Psoas muscle (tissue), 8 donors: ENCODE results near the gene CADM2. TPM values are rescaled to one million over a fixed set of nuclear protein-coding genes. Genes with fewer than 3 reads are reported as not detected.

Experiments
- ATAC-seq, 4 donors: fragments of 200-7000 bp; cut with Tn5 transposase; one replicate each; pipeline ENCODE4 v1.9.1; 2020; ENCODE audit warnings: moderate library complexity in 3 of 4, mild to moderate bottlenecking in 2 of 4
- DNase-seq, 2 donors: peaks; one replicate each; pipeline ENCODE4 v3.0.0-alpha.2; 2020
- H3K27ac ChIP-seq: fragments of 200-600 bp; one replicate; pipeline ENCODE4 v1.8.0; 2022
- H3K27me3 ChIP-seq, 3 donors: fragments of 200-600 bp in 1 of 3; one replicate each; pipeline versions ENCODE4 v1.6.1 to v1.8.0; 2013 to 2022; ENCODE audit warnings: low read length in 2 of 3, mild to moderate bottlenecking in 2 of 3, moderate library complexity in 1 of 3; ENCODE audit not compliant: insufficient read depth in 3 of 3
- H3K36me3 ChIP-seq, 2 donors: fragments of 200-600 bp in 1 of 2; one replicate each; pipeline versions ENCODE4 v1.6.1 to v1.8.0; 2013 to 2022; ENCODE audit warnings: low read depth in 1 of 2, mild to moderate bottlenecking in 1 of 2, moderate library complexity in 1 of 2; ENCODE audit not compliant: insufficient read depth in 1 of 2
- H3K4me1 ChIP-seq: fragments of 200-600 bp; one replicate; pipeline ENCODE4 v1.8.0; 2022
- H3K4me3 ChIP-seq: fragments of 200-600 bp; one replicate; pipeline ENCODE4 v1.8.0; 2022; ENCODE audit warnings: mild to moderate bottlenecking
- H3K9me3 ChIP-seq: fragments of 200-600 bp; one replicate; pipeline ENCODE4 v1.8.0; 2022
- WGBS, 3 donors: extraction: QIAGEN DNeasy Blood & Tissue Kit; methylation state at CpG; one replicate each; pipeline versions ENCODE4 v1.1.6 to v1.1.7; 2013; 5-methylcytosine and 5-hydroxymethylcytosine counted together
- intact Hi-C, 2 donors: fragments of 100-400 bp; cut with DNase I; formaldehyde crosslinking; loops; one replicate each; pipeline versions ENCODE4 v1.11.0 to v1.14.2; 2022
- polyA plus RNA-seq, 3 donors: library from polyadenylated mRNA; stranded (reverse); fragments of 200-250 nt; gene quantifications; one replicate each; pipeline ENCODE4 v1.2.3, GENCODE V29; 2013
- total RNA-seq, 4 donors: library from RNA; stranded (reverse); fragmentation: NEBNext Ultra II Directional in 2 of 4; extraction: Animal tissue kit (Norgen Biotek cat#: 25700) in 2 of 4; gene quantifications; one replicate each; pipeline versions ENCODE4 v1.2.1 to v1.2.4, GENCODE V29; 2021 to 2023
- TF ChIP-seq, protein P1 (sequence below): fragments of 200-600 bp; IDR thresholded peaks from one replicate; pipeline ENCODE4 v1.8.0; 2022; ENCODE audit warnings: antibody characterized with exemption
- donor health status: healthy with polysubstance abuse.
- donor health status: DM: no; HTN: no; CAD: no; lungs with moderate emphysema.
- donor health status: Bipolar disorder and iron deficiency.
- donor health status: healthy.
- donor health status: DM: yes; HTN: yes; CAD: no.
- donor health status: DM: no; HTN: no; CAD: no.
- donor health status: DM: no; HTN: no; CAD: no.
- donor health status: DM: yes; HTN: yes; CAD: no.

The CADM2 gene
- total and polyA plus RNA-seq, 7 donors, result 3.6 to 15.7 (median 6.3) TPM

DNA sequence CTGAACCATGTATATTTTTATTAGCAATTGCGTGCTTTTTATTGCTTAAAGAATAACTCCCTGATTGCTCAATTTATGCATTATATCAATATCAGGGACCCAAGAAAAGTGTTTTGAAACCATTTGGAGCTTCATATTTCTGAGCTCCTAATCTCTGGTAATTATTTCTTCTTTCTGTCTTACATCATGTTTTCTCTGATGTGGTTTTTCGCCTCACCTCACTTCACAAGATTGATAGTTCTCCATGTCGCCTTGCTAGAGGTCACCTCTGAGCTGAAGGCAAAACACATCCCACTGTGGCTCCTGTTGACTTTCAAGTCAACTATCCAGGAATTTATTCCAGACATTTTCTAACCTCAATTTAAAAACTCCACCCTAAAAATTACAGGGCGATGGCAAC lies 837.4 kb downstream of the CADM2 start:
- Histone ChIP-seq H3K36me3 (no peaks in the 10 kb centered on the region), H3K27ac (no peak overlapping the region), H3K9me3 (no peaks in the 10 kb centered on the region), H3K4me1 (no peaks in the 10 kb centered on the region), H3K4me3 (no peak overlapping the region), H3K27me3 (no peaks in the 10 kb centered on the region)
- TF ChIP-seq, protein P1, sequence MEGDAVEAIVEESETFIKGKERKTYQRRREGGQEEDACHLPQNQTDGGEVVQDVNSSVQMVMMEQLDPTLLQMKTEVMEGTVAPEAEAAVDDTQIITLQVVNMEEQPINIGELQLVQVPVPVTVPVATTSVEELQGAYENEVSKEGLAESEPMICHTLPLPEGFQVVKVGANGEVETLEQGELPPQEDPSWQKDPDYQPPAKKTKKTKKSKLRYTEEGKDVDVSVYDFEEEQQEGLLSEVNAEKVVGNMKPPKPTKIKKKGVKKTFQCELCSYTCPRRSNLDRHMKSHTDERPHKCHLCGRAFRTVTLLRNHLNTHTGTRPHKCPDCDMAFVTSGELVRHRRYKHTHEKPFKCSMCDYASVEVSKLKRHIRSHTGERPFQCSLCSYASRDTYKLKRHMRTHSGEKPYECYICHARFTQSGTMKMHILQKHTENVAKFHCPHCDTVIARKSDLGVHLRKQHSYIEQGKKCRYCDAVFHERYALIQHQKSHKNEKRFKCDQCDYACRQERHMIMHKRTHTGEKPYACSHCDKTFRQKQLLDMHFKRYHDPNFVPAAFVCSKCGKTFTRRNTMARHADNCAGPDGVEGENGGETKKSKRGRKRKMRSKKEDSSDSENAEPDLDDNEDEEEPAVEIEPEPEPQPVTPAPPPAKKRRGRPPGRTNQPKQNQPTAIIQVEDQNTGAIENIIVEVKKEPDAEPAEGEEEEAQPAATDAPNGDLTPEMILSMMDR, result no peak
- 62 to 76% (median 68%) methylated on average over 4 of the region's 4 CpGs for WGBS, 3 donors
- no peak for ATAC-seq
- intact Hi-C loops, result no loop called here
- no peak for DNase-seq

DNA sequence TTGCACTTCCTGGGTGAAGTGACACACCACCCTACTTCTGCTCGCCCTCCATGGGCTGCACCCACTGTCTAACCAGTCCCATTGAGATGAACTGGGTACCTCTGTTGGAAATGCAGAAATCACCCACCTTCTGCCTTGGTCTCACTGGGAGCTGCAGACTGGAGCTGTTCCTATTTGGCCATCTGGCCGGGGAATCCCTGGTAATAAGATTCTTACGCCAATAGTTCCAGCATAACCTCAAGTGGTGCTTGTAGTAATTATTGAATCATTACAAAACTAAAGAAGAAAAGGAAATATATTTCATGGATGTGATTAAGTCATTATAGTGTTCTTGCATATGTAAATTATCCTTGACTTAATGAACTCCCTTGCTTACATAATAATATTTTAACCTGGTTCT lies 841.9 kb downstream of the CADM2 start:
- TF ChIP-seq, protein P1, result no peak
- Histone ChIP-seq H3K27me3 (no peaks in the 10 kb centered on the region), H3K4me3 (no peak overlapping the region), H3K9me3 (no peaks in the 10 kb centered on the region), H3K27ac (no peak overlapping the region), H3K36me3 (no peaks in the 10 kb centered on the region), H3K4me1 (no peaks in the 10 kb centered on the region)
- DNase-seq (no peak), ATAC-seq (no peak)
- intact Hi-C loops, result no loop called here
- 70 to 83% (median 75%) methylated on average over 3 of the region's 3 CpGs for WGBS, 3 donors

DNA sequence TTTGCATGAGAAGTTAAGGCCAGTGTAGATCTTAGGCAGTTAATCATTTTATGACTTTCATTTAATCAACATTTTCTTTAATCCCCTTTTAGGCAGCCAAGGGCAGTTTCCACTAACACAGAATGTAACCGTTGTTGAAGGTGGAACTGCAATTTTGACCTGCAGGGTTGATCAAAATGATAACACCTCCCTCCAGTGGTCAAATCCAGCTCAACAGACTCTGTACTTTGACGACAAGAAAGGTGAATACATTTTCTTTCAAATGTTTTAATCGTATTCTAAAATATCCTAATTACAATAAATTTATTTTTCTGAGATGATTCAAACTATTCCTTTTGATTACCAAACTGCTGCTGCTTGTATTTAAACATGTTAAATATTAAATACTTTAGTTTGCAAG lies 843.2 kb downstream of the CADM2 start:
- no peaks in the 10 kb centered on the region for H3K4me1 ChIP-seq
- no peak overlapping the region for H3K27ac ChIP-seq
- intact Hi-C loops, result no loop called here
- WGBS, 3 donors, result 26 to 30% (median 27%) methylated on average over 3 of the region's 3 CpGs
- DNase-seq (no peak), ATAC-seq (no peak)
- TF ChIP-seq, protein P1, result peak; percentile 32
- no peaks in the 10 kb centered on the region for H3K36me3 ChIP-seq
- no peak overlapping the region for H3K4me3 ChIP-seq
- H3K9me3 ChIP-seq, result no peaks in the 10 kb centered on the region
- no peaks in the 10 kb centered on the region for H3K27me3 ChIP-seq

DNA sequence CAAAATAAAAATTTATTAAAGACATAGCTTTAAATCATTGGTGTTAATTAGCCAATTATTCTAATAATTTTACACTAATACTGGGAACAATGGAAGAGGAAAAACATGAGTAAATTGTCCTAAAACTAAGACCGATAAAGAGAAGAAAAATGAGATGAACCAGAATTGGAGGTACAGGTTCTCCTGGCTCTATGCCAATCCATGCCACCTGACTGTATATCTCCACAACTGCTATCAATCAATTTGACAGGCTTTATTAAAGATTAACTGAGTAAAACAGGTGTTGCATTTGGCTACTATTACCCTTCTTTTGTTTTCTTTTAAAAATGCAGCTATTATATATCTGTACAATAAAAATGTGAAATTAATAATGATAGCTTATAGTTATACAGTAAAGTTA lies 850.0 kb downstream of the CADM2 start:
- DNase-seq (no peak), ATAC-seq (no peak)
- no peaks in the 10 kb centered on the region for H3K9me3 ChIP-seq
- H3K4me3 ChIP-seq, result no peak overlapping the region
- intact Hi-C loops, result no loop called here
- 67 to 81% (median 68%) methylated on average over 1 of the region's 1 CpG for WGBS, 3 donors
- TF ChIP-seq, protein P1, result no peak
- no peaks in the 10 kb centered on the region for H3K4me1 ChIP-seq
- H3K36me3 ChIP-seq, result no peaks in the 10 kb centered on the region
- no peaks in the 10 kb centered on the region for H3K27me3 ChIP-seq
- no peak overlapping the region for H3K27ac ChIP-seq

DNA sequence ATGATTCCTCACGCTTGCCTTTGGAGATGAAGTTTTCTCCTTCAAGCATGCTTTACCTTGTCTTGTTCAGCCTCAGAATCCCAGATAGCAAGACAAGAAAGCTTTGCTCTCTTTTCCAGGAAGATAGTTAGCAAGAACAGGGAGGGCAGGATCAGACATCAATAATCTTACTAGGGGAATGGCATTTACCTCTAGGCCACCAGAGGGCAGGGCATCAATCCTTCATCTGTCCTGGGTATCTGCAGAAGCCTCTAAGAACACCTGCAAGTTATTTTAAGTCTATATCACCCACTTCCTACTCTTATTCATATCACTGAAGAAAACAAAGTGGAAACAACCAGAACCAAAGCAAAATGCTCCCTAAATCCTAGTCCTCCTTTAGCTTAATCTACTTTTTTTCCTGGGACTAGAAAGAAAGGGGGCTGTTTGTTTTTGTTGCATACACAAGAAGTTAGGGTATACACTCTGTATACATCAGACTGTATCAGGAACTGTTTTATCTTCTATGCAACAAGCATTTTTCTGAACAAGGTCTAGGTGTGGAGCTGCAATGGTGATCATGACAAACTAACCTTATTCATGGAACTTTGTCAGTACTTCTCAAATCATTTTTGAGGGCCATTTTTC lies 862.5 kb downstream of the CADM2 start:
- intact Hi-C loops, result no loop called here
- Histone ChIP-seq H3K4me1 (no peaks in the 10 kb centered on the region), H3K27ac (no peak overlapping the region), H3K27me3 (no peaks in the 10 kb centered on the region), H3K9me3 (no peaks in the 10 kb centered on the region), H3K4me3 (no peak overlapping the region), H3K36me3 (no peaks in the 10 kb centered on the region)
- no peak for ATAC-seq
- DNase-seq, result no peak
- 71 to 90% (median 84%) methylated on average over 1 of the region's 1 CpG for WGBS, 3 donors
- TF ChIP-seq, protein P1, result no peak
